IMR-90 (cell line): ENCODE data around the gene TNRC6C. TPM values are rescaled to one million over a fixed set of nuclear protein-coding genes. Genes with fewer than 3 reads are reported as not detected.

Source experiments
- ATAC-seq: fragments of 200-7000 bp; cut with Tn5 transposase; 2 replicates; pipeline ENCODE4 v1.9.1; 2020; ENCODE audit warnings: low read depth, mild to moderate bottlenecking, moderate library complexity
- BruUV-seq: library from RNA; stranded (reverse); fragments of 400-500 nt; replicated peaks from 2 replicates; lab custom pipeline; 2021; lab: Mats Ljungman, UMichigan
- CTCF ChIA-PET: fragments of 300-600 bp; formaldehyde crosslinking; extraction: SDS; loops from one replicate; lab custom pipeline; 2021; ENCODE audit warnings: antibody characterized with exemption; lab: Yijun Ruan, JAX
- POLR2A ChIA-PET: fragments of 300-600 bp; sonication (Branson Sonifier 250); formaldehyde crosslinking; loops from one replicate; lab custom pipeline; 2022; ENCODE audit warnings: antibody characterized with exemption; ENCODE audit not compliant: unreplicated experiment; lab: Charles Lee
- DNase-seq: peaks from one replicate; pipeline ENCODE4 v3.0.0; 2013
- H2AFZ ChIP-seq: replicated peaks from 2 replicates; pipeline ENCODE3; 2013; ENCODE audit warnings: low read length, mild to moderate bottlenecking; ENCODE audit not compliant: poor library complexity
- H2AK5ac ChIP-seq: 2 replicates; pipeline ENCODE4 v1.6.1; 2013; ENCODE audit warnings: low read depth, low read length, inconsistent platforms
- H2AK9ac ChIP-seq: replicated peaks from 2 replicates; pipeline ENCODE3; 2013; ENCODE audit warnings: mild to moderate bottlenecking, low read depth, low read length, moderate library complexity; ENCODE audit not compliant: poor library complexity
- H2BK120ac ChIP-seq: 2 replicates; pipeline ENCODE4 v1.6.1; 2013; ENCODE audit warnings: low read depth, low read length, inconsistent platforms
- H2BK15ac ChIP-seq: 3 replicates; pipeline ENCODE4 v1.6.1; 2013; ENCODE audit warnings: low read depth, low read length, inconsistent platforms
- H2BK20ac ChIP-seq: 2 replicates; pipeline ENCODE4 v1.6.1; 2013; ENCODE audit warnings: low read depth, mild to moderate bottlenecking, inconsistent platforms, low read length, moderate library complexity
- H2BK5ac ChIP-seq: 2 replicates; pipeline ENCODE4 v1.6.1; 2013; ENCODE audit warnings: mild to moderate bottlenecking, low read depth, low read length, inconsistent platforms; ENCODE audit not compliant: poor library complexity, severe bottlenecking
- H3K14ac ChIP-seq: replicated peaks from 2 replicates; pipeline ENCODE4 v1.6.1; 2013; ENCODE audit warnings: low read depth, low read length, inconsistent platforms
- H3K18ac ChIP-seq: 2 replicates; pipeline ENCODE4 v1.6.1; 2013; ENCODE audit warnings: low read depth, low read length, control low read depth
- H3K23ac ChIP-seq: 2 replicates; pipeline ENCODE4 v1.6.1; 2013; ENCODE audit warnings: low read depth, low read length, inconsistent platforms
- H3K27ac ChIP-seq: 2 replicates; pipeline ENCODE4 v1.5.1; 2013; ENCODE audit warnings: mild to moderate bottlenecking, control low read depth, low read length; ENCODE audit not compliant: insufficient read depth
- H3K27me3 ChIP-seq: 2 replicates; pipeline ENCODE4 v1.6.1; 2013; ENCODE audit warnings: low read length; ENCODE audit not compliant: control insufficient read depth, insufficient read depth
- H3K36me3 ChIP-seq: 2 replicates; pipeline ENCODE4 v1.6.1; 2013; ENCODE audit warnings: low read length, mixed read lengths; ENCODE audit not compliant: control insufficient read depth, insufficient read depth
- H3K4ac ChIP-seq: 2 replicates; pipeline ENCODE4 v1.6.1; 2013; ENCODE audit warnings: low read depth, low read length, inconsistent platforms
- H3K4me1 ChIP-seq: 2 replicates; pipeline ENCODE4 v1.6.1; 2013; ENCODE audit warnings: low read length, mixed read lengths; ENCODE audit not compliant: control insufficient read depth, insufficient read depth
- H3K4me2 ChIP-seq: 2 replicates; pipeline ENCODE4 v1.6.1; 2013; ENCODE audit warnings: low read depth, mild to moderate bottlenecking, control low read depth, low read length, moderate library complexity
- H3K4me3 ChIP-seq: 2 replicates; pipeline ENCODE4 v1.5.1; 2013; ENCODE audit warnings: low read depth, mild to moderate bottlenecking, control low read depth, low read length, moderate library complexity; ENCODE audit not compliant: insufficient read depth
- H3K56ac ChIP-seq: 2 replicates; pipeline ENCODE4 v1.6.1; 2013; ENCODE audit warnings: low read length, inconsistent platforms; ENCODE audit not compliant: insufficient read depth; ENCODE audit errors: extremely low read depth
- H3K79me1 ChIP-seq, 2 experiments: 2 replicates each; pipeline ENCODE4 v1.6.1; 2013; ENCODE audit warnings: low read length in 2 of 2, inconsistent platforms in 1 of 2, low read depth in 1 of 2
- H3K9ac ChIP-seq: 2 replicates; pipeline ENCODE4 v1.6.1; 2013; ENCODE audit warnings: low read depth, low read length, control low read depth
- H3K9me1 ChIP-seq: 2 replicates; pipeline ENCODE4 v1.6.1; 2013; ENCODE audit warnings: low read length, inconsistent platforms; ENCODE audit not compliant: insufficient read depth
- H3K9me3 ChIP-seq: 2 replicates; pipeline ENCODE4 v1.6.1; 2013; ENCODE audit warnings: low read length; ENCODE audit not compliant: control insufficient read depth, insufficient read depth
- H4K20me1 ChIP-seq: 2 replicates; pipeline ENCODE4 v1.6.1; 2013; ENCODE audit warnings: low read length, inconsistent platforms; ENCODE audit not compliant: insufficient read depth
- H4K5ac ChIP-seq: 2 replicates; pipeline ENCODE4 v1.6.1; 2013; ENCODE audit warnings: mild to moderate bottlenecking, low read depth, low read length, control low read depth
- H4K8ac ChIP-seq, 2 experiments: 2 replicates each; pipeline ENCODE4 v1.6.1; 2013; ENCODE audit warnings: low read depth in 2 of 2, low read length in 2 of 2, control low read depth in 1 of 2, inconsistent platforms in 1 of 2
- H4K91ac ChIP-seq: 2 replicates; pipeline ENCODE4 v1.6.1; 2013; ENCODE audit warnings: low read depth, low read length, inconsistent platforms; ENCODE audit not compliant: insufficient read depth
- BHLHE40 ChIP-seq: fragments of 150-350 bp; IDR thresholded peaks from 2 replicates; pipeline ENCODE4 v1.6.1; 2016; ENCODE audit warnings: mild to moderate bottlenecking, low read depth, low read length
- FOS ChIP-seq: fragments of 150-350 bp; IDR thresholded peaks from 2 replicates; pipeline ENCODE4 v1.6.1; 2016; ENCODE audit warnings: low read depth, low read length
- MXI1 ChIP-seq: IDR thresholded peaks from 2 replicates; pipeline ENCODE4 v1.6.1; 2012; ENCODE audit warnings: low read depth, mild to moderate bottlenecking, low read length, moderate library complexity, borderline replicate concordance
- NFE2L2 ChIP-seq: fragments of 150-350 bp; IDR thresholded peaks from 2 replicates; pipeline ENCODE4 v1.6.1; 2016; ENCODE audit warnings: low read depth, mild to moderate bottlenecking, low read length
- SMC3 ChIP-seq: fragments of 150-350 bp; IDR thresholded peaks from 2 replicates; pipeline ENCODE4 v1.6.1; 2016; ENCODE audit warnings: low read depth, mild to moderate bottlenecking, antibody characterized with exemption, low read length, moderate library complexity
- WGBS, 2 experiments: methylation state at CpG; one replicate each; pipeline versions ENCODE4 v1.1.5 to v1.1.7; 2013; ENCODE audit warnings: missing lambda C conversion rate in 2 of 2; ENCODE audit not compliant: insufficient read length in 1 of 2; ENCODE audit errors: extremely low coverage in 2 of 2; 5-methylcytosine and 5-hydroxymethylcytosine counted together
- dilution Hi-C: fragments of 300-500 bp; cut with HindIII; formaldehyde crosslinking; loops from one replicate; pipeline ENCODE4 v1.14.3; 2018; ENCODE audit warnings: low sequenced_read_pairs; ENCODE audit not compliant: unreplicated experiment
- in situ Hi-C: fragments of 300-500 bp; cut with MboI; formaldehyde crosslinking; loops from 3 replicates; pipeline ENCODE4 v1.14.3; 2019; ENCODE audit warnings: low sequenced_read_pairs, inconsistent platforms, mixed read lengths
- intact Hi-C: fragments of 100-400 bp; cut with micrococcal nuclease; formaldehyde crosslinking; loops from 2 replicates; pipeline ENCODE4 v1.10.0; 2022
- polyA plus RNA-seq, 3 experiments: library from polyadenylated mRNA; depleted of rRNA; stranded (reverse); fragments of >200 nt; gene quantifications; 2 replicates each; pipeline ENCODE4 v1.2.3, GENCODE V29; 2012; ENCODE audit warnings: low replicate concordance in 1 of 3
- total RNA-seq: library from RNA; depleted of rRNA; stranded (reverse); fragments of >200 nt; gene quantifications from 2 replicates; pipeline ENCODE4 v1.2.3, GENCODE V29; 2012
- TF ChIP-seq, protein P1 (sequence below): fragments of 150-350 bp; IDR thresholded peaks from 2 replicates; pipeline ENCODE4 v1.6.1; 2016; ENCODE audit warnings: low read depth, mild to moderate bottlenecking, low read length, moderate library complexity, borderline replicate concordance

The TNRC6C gene
- total and polyA plus RNA-seq, 2 of the 4 experiments (the other 2 are of a cell fraction): 1.6 to 2.7 TPM

DNA sequence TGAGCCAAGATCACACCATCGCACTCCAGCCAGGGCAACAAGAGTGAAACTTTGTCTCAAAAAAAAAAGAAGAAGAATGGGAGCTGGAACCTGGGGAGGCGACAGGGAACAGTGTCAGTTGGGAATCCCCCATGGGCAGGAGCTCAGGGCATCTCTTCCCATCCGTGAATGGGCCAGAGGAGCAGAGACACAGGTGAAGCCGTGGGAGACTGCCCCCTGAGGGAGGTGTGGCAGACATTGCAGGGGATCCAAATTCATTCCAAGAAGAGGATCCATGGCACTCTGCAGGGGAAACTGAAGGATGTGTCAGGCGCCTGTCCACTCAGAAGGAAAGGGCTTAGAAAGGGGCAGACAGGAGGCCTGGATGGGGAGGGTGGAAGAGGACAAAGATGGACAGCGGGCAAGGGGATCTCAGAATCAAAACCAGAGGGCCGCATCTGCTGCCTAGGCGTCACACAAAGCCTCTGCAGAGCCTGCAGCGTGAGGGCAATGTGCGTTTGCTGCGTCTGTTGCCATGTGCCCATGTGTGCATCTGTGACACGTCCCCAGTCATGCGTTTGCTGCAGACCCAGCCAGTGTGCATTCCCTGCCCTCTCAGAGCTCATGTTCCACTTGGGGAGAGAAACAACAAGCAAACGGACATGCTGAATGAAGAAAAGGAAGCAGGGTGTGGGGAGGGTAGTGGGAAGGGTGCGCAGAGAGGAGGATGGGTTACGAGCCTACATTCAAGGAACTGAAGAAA, 30.6 kb upstream of the TNRC6C start:
- Histone ChIP-seq H3K4ac (no peak overlapping the region), H3K9me1 (no peaks in the 10 kb centered on the region), H3K36me3 (no peaks in the 10 kb centered on the region), H3K4me3 (no peak overlapping the region), H3K27ac (no peak overlapping the region), H3K14ac (no peak overlapping the region), H3K56ac (no peak overlapping the region), H3K79me1 (no peaks in the 10 kb centered on the region), H2AK9ac (no peak overlapping the region), H2BK5ac (no peak overlapping the region), H4K5ac (no peak overlapping the region), H3K9me3 (no peaks in the 10 kb centered on the region), H3K23ac (no peak overlapping the region), H2BK20ac (no peak overlapping the region), H3K27me3 (peaks cover 58% of the 10 kb centered on the region), H3K18ac (no peak overlapping the region), H4K8ac (no peak overlapping the region), H2AK5ac (no peak overlapping the region), H3K4me1 (no peaks in the 10 kb centered on the region), H3K9ac (no peak overlapping the region), H4K91ac (no peak overlapping the region), H2BK120ac (no peak overlapping the region), H2BK15ac (no peak overlapping the region), H2AFZ (no peak overlapping the region), H4K20me1 (no peaks in the 10 kb centered on the region), H3K4me2 (no peak overlapping the region)
- ChIA-PET POLR2A (interaction anchor here (0.6 kb wide), 1 partner anchor 932 kb away, joined by 3 read pairs; no protein-coding TSS in a partner anchor), CTCF (no interaction called here)
- TF ChIP-seq FOS: no peak
- TF ChIP-seq SMC3: no peak
- TF ChIP-seq BHLHE40: no peak
- TF ChIP-seq, protein P1, sequence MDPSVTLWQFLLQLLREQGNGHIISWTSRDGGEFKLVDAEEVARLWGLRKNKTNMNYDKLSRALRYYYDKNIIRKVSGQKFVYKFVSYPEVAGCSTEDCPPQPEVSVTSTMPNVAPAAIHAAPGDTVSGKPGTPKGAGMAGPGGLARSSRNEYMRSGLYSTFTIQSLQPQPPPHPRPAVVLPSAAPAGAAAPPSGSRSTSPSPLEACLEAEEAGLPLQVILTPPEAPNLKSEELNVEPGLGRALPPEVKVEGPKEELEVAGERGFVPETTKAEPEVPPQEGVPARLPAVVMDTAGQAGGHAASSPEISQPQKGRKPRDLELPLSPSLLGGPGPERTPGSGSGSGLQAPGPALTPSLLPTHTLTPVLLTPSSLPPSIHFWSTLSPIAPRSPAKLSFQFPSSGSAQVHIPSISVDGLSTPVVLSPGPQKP: no peak
- TF ChIP-seq MXI1: no peak
- TF ChIP-seq NFE2L2: no peak
- dilution Hi-C loops (no loop called here), intact Hi-C loops (no loop called here), in situ Hi-C loops (no loop called here)
- DNase-seq: no peak
- ATAC-seq: no peak
- no TSS peak for BruUV-seq
- 58% methylated on average over 10 of the region's 16 CpGs; no CpG with 5 or more reads in 1 of the 2 experiments for WGBS, 2 experiments
